NCI-H226 (cell line): Measurements from ENCODE around the gene ZNF407.

ENCODE experiments used
- DNase-seq: peaks from one replicate; pipeline ENCODE4 v3.0.0-alpha.2; 2015

Gene ZNF407

GRCh38 chr18:74897971-74898657 is 300.4 kb downstream of the ZNF407 start:
- no peak for DNase-seq

DNA sequence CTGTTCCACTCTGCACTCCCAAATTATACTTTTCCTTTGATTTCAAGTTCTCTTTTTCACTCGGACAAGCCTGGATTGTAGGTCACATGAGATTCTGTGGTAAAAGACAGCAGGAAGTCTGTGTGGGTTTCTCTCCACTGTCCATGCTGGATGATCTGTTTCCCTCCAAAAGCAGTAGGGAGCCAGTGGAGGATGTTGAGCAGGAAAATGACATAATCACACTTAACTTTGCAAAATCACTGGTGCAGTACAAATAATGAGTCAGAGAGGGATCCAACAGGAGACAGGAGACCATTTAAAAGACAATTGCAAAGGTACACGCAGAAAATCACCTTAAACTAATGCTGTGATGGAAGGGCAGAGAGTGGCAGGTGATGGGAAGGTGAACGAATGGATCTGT is 301.3 kb downstream of the ZNF407 start:
- no peak for DNase-seq

- no peak for DNase-seq
Observed at GRCh38 chr18:74899554-74899953, 301.9 kb downstream of the ZNF407 start.

DNA sequence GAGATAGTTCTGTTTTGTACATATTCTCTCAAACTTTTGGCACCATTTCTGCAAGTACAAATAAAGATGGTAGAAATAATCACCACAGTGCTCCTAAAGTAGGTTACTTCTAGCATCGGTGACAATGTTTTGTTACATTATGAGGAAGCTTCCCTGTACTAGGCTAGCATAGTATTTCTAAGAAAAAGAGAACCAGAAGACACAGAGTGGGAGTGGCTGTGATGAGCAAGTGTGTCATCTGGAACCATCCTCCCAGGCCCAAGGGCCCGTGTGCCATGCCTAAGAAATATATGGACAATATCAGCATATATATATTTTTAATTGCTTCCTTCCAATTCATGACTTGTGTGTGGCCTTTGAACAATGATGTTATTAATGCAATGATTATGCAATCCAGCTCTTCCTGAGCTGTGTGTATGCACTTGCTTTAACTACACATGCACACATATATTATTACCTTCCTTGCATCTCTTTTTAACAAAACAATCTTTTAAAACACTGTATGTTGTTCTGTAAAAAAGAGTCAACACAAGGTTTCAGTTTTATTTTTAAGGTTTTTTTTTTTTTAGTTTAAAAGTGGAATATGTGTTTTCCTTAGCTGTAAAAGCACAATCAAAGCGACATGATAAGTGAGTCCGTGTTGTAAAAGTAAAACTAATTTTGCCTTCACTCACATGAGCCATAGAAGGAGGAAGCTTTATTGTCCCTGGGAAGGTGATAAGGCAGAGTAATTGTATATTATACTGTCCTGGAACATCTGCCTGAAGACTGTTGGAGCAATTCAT is 303.9 kb downstream of the ZNF407 start:
- no peak for DNase-seq

DNA sequence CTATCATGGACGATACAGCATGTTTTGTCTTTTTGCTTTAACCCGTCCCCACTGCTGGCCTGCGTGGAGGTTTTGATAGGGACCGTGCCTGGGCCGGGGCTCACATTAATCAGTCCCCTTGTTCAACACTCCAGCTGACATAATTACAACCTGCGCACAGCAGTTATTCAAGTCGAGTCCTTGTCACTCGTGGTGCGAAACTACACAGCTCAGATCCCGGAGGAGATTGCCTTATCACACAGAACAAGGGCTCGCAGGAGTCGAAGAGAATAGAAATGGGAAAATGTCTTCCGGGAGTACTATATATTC is 304.4 kb downstream of the ZNF407 start:
- no peak for DNase-seq

DNA sequence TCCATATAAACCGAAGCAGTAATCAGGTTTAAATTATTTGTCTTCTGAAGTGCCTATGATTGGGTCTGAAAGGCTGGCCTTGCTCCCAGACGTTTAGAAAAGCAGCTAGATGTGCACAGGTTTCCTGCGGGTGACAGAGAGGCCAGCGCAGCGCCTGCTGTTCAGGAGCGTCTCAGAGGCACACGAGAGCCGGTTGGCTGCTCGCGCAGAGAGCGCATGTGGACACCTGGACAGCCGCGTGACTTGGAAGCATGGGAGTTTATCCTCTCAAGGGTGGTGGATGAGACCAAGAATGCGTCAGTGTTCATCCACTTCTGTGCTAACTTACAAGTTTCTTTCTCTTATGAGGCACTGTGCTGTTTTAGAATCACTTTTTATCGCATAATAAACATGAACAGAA is 307.6 kb downstream of the ZNF407 start:
- DNase-seq, result no peak

DNA sequence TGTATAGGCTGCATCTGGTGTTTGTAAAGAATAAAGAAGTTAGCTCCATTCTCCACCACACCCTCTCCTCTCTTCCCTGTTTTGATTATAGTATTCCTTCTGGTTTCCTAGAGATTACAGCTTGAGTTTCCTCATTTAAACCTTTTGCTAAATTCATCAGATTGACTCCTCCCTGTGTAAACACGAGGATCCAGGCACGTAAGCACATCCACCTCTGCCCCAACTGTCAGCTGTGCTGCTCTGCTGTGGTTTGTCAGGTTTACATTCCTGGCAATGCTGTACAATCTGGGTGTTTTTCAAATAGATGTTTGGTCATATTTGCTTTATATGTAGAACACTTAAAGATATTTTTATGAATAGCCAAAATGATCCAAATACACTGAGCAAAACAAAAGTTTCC is 308.5 kb downstream of the ZNF407 start:
- no peak for DNase-seq

DNA sequence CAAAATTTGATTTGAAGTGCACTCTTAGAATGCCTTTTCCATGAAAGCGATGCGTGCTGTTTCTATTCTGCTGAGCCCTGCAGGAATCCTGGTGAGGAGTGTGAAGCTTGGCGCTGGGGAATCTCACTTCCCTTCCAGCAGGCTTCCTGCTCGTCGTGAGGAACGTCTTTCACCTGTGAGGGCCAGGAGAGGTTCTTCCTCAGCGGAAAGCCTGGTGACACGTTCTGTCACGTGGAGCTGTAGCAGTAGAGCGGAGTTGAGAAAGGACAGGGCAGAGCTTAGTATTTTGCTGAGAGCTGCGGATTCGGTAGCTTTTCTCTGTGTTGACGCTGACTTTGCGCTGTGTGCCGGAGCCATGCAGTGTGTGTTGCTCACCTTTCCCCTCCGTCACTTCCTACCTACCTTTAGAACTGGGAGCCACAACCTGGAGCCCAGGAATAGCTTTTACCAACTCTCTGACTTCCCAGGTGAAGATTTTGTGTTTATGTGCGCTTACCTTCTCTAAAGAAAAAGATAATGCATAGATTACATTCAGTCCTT is 316.5 kb downstream of the ZNF407 start:
- DNase-seq, result no peak

- no peak for DNase-seq
Observed at GRCh38 chr18:74914648-74915047, 317.0 kb downstream of the ZNF407 start.

- DNase-seq, result no peak
Observed at GRCh38 chr18:74916773-74917393, 319.2 kb downstream of the ZNF407 start.

- DNase-seq, result no peak
Observed at GRCh38 chr18:74918276-74918790, 320.7 kb downstream of the ZNF407 start.

GRCh38 chr18:74921057-74921820 is 323.6 kb downstream of the ZNF407 start:
- no peak for DNase-seq

DNA sequence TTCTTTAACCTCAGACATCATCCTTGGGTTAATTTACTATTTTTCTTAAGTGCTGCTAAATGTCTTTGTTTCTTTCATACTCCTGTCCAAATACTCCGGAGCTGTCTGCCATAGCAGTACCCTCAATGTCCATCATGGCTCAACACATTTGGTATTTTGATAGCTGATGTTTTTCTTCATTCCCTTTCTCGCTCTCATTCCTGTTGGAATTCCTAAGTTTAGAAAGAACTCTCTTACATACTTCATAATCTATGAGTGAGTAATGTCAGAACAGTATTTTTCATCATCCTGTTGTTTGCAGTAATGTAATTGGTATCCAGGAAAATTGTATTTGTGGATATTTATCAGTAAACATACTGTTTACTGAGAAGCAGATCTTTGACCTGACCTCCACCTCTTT is 328.4 kb downstream of the ZNF407 start:
- DNase-seq, result no peak

- no peak for DNase-seq
Observed at GRCh38 chr18:74928194-74928968, 330.7 kb downstream of the ZNF407 start.

DNA sequence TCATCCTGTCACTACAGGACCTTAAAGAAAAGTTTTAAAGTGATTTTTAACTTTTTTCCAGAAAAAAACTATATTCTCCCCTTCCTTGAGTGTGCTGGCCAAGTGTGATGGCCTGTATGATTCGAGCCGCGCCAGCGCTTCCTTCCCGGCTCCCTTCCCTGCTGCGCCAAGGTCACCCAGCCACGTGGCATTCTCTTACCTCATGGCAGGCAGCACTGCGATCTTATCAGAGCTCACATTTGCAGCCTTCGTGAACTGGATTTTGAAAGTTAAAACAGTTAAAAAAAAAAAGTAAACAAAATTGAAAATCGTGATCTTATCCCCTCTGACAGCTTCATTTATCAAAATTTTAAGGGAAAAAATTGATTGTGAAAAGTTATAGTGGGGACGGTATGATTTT is 331.4 kb downstream of the ZNF407 start:
- DNase-seq, result no peak

GRCh38 chr18:74930616-74931015 is 332.9 kb downstream of the ZNF407 start:
- no peak for DNase-seq

- no peak for DNase-seq
Observed at GRCh38 chr18:74933930-74934329, 336.3 kb downstream of the ZNF407 start.

DNA sequence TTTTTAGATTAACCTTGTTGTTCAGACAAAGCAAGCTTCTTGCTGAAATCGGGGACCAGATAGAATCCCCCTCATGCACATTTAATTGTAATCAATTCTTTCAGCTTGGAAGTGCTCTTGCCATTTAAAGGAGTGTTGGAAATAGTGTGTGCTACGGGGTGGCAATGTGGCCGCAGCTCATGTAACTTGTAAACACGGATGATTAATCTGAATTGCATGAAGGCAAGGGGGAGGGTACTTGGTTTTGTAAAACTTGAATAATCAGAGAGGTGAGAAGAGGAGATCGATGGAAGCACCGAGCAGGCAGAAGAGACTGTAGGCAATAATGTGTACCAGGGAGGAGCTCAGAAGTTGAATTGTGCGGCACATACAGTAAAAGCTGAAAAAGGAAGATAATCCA is 337.8 kb downstream of the ZNF407 start:
- DNase-seq, result no peak

GRCh38 chr18:74936343-74936742 is 338.7 kb downstream of the ZNF407 start:
- no peak for DNase-seq

GRCh38 chr18:74937291-74937690 is 339.6 kb downstream of the ZNF407 start:
- DNase-seq, result no peak

DNA sequence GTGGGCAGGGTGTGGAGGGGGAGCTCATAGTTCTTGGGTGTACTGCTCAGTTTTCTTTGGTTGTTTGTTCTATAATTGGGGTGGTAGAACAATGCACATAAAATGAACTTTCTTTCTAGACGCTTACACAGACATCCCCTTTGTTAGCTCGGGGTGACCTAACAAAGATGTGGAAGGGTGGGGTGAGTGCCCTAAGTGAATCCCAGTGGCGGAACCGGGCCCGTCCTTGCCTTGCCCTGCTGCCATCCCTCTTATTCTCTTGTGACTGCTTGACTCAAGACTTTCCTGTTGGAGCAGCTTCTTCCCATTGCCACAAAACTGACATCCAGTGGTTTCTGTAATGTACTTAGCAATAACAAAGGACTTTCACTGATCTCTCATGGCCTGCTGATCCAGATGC is 343.2 kb downstream of the ZNF407 start:
- DNase-seq, result no peak

DNA sequence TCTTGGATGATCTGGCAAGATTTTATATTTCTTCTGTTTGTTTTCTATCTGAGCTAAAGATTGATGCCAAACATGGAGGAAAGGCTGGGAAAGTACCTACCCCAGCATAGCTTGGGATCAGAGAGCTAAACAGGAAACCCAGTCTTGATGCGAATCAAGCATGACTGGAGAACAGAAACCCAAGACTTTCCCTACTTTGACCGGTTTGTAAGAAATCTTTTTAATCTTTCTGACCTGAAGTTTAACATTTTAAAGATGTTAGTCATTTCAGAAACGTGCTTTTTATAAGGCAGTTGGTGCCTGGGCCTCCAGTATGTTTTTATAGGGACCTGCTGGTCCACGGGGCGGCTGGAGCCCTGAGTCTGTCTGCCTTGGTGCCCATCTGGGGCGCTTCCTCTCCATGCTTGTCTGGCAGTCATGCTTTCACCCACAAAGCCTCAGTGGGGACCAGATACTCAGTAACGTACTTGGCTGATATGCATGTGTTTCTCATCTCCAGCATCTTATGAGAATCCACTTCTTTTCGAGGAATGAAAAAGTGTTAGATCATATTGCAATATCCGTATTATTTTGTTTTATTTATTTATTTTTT is 344.7 kb downstream of the ZNF407 start:
- no peak for DNase-seq
